Measurements from ENCODE around the gene PLBD2.
A peak's percentile ranks its signal among the peaks of the same experiment; 100 is the strongest.

PLBD2 gene

DNA sequence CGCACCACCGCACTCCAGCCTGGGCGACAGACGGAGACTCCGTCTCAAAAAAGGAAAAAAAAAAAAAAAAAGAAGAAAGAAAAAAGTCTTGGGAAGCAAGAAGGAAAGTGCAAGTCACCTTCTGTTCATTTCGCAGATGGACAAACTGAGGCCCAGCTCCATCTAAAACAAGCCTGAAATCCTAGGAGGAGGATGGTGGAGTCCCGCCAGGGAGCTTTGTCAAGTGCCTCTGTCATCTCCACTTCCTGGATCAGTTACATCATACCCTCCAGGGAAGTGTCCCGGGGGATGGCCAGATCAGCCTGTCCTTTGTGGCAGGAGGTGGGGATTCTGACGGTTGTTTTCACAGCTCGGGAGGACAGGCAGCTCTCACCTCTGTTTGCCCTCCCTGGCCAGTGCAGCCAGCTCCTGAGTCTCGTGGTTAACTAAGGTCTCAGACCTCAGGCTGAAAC is 55.1 kb downstream of the PLBD2 start:
- Histone ChIP-seq H3K27ac (no peak overlapping the region), H3K36me3 (no peaks in the 10 kb centered on the region)

DNA sequence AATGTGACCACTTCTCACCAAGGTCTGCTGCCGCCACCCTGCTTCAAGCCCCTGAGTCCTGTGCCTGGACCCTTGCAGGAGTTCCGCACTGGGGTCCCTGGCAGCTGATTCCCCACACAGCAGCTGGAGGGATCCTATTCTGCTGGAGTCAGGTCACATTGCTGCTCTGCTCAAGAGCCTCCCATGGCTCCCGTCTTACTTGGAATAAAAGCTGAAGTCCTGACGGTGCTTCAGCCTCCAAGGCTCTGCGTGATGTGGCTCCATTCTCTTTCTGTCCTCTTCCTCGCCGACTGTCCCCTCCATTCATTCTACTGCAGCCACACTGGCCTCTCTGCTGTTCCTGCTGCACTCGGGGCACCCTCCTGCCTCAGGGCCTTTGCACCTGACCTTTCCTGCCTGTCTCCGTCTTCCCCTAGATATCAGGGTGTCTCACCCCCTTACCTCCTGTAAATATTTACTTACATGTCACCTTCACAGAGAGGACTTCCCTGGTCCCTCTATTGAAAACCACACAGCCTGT is 56.2 kb downstream of the PLBD2 start:
- H3K27ac ChIP-seq: no peak overlapping the region
- no peak overlapping the region for H3K4me3 ChIP-seq (ENCODE audit: low read depth, low read length)
- DNase-seq: no peak
- H3K27me3 ChIP-seq (ENCODE audit: insufficient read depth, low read depth, severe bottlenecking): no peaks in the 10 kb centered on the region
- TF ChIP-seq, protein P1, sequence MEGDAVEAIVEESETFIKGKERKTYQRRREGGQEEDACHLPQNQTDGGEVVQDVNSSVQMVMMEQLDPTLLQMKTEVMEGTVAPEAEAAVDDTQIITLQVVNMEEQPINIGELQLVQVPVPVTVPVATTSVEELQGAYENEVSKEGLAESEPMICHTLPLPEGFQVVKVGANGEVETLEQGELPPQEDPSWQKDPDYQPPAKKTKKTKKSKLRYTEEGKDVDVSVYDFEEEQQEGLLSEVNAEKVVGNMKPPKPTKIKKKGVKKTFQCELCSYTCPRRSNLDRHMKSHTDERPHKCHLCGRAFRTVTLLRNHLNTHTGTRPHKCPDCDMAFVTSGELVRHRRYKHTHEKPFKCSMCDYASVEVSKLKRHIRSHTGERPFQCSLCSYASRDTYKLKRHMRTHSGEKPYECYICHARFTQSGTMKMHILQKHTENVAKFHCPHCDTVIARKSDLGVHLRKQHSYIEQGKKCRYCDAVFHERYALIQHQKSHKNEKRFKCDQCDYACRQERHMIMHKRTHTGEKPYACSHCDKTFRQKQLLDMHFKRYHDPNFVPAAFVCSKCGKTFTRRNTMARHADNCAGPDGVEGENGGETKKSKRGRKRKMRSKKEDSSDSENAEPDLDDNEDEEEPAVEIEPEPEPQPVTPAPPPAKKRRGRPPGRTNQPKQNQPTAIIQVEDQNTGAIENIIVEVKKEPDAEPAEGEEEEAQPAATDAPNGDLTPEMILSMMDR (IDR thresholded peaks at IDR 0.05; ENCODE audit: low read depth, low read length): no peak
- peaks cover 2% of the 10 kb centered on the region for H3K9me3 ChIP-seq (ENCODE audit: severe bottlenecking)
- H3K36me3 ChIP-seq: no peaks in the 10 kb centered on the region

More for the DNA sequence above, 55.1 kb downstream of the PLBD2 start:
- DNase-seq: no peak
- Histone ChIP-seq H3K27me3 (ENCODE audit: insufficient read depth, low read depth, severe bottlenecking) (no peaks in the 10 kb centered on the region), H3K4me3 (ENCODE audit: low read depth, low read length) (no peak overlapping the region), H3K9me3 (ENCODE audit: severe bottlenecking) (peaks cover 2% of the 10 kb centered on the region)
- TF ChIP-seq, protein P1 (IDR thresholded peaks at IDR 0.05; ENCODE audit: low read depth, low read length): no peak

DNA sequence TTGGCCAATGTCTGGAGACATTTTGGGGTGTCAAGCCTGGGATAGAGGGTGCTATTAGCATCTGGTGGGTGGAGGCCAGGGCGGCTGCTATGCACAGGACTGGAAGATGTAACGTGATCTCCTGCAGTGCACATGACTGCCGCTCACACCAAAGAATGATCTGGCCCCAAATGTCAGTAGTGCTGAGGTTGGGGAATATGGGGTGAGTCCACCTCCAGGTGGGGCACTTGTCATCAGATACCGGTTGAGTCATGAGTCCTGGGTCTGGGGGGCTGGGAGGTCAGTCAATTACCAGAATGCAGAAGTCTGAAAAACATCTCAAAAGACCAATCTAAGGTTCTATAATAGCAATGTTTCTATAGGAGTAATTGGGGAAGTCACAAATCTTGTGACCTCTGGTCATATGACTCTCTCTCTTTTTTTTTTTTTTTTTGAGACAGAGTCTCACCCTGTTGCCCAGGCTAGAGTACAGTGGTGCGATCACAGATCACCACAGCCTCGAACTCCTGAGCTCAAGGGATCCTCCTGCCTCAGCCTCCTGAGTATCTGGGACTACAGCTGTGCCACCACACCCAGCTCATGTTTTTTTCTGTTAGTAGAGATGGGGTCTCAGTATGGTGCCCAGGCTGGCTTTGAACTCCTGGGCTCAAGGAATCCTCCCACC is 57.8 kb downstream of the PLBD2 start:
- H3K9me3 ChIP-seq (ENCODE audit: severe bottlenecking): peaks cover 2% of the 10 kb centered on the region
- H3K36me3 ChIP-seq: no peaks in the 10 kb centered on the region
- TF ChIP-seq, protein P1 (IDR thresholded peaks at IDR 0.05; ENCODE audit: low read depth, low read length): no peak
- no peak for DNase-seq
- H3K27me3 ChIP-seq (ENCODE audit: insufficient read depth, low read depth, severe bottlenecking): no peaks in the 10 kb centered on the region
- no peak overlapping the region for H3K27ac ChIP-seq
- no peak overlapping the region for H3K4me3 ChIP-seq (ENCODE audit: low read depth, low read length)

DNA sequence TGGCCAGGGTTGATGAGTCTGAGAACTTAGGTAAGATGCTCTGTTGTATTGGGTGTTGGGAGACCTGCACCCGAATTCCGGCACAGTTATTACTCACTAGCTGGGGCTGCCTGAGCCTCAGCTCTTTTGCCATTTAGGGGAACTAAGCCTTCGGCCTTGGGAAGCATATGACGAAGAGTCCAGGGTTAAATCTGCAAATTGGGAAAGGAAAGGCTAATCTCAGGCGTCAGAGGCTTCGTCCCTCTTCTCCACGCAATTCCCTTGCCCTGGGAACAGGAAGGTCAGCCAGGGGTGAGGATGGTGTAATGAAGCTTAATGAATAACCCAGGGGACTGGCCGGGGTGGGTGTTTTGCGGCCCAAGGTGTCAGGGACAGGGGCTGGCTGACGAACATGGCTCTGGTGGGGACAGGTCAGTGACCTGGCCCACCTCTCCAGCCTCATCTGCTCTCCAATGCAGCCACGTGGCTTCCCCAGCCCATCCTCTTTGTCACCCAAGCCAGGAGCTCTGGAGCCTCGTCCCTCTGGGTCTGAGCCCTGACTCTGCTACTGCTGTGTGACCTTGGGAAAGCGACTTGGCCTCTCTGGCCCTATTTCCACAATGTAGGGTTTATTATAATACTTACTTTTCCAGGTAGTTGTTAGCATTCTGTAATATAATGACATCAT is 60.0 kb downstream of the PLBD2 start:
- Histone ChIP-seq H3K36me3 (no peaks in the 10 kb centered on the region), H3K9me3 (ENCODE audit: severe bottlenecking) (peaks cover 2% of the 10 kb centered on the region), H3K4me3 (ENCODE audit: low read depth, low read length) (no peak overlapping the region), H3K27ac (peak overlapping the region; percentile 62), H3K27me3 (ENCODE audit: insufficient read depth, low read depth, severe bottlenecking) (no peaks in the 10 kb centered on the region)
- peak; percentile 36 for DNase-seq
- TF ChIP-seq, protein P1 (IDR thresholded peaks at IDR 0.05; ENCODE audit: low read depth, low read length): no peak

DNA sequence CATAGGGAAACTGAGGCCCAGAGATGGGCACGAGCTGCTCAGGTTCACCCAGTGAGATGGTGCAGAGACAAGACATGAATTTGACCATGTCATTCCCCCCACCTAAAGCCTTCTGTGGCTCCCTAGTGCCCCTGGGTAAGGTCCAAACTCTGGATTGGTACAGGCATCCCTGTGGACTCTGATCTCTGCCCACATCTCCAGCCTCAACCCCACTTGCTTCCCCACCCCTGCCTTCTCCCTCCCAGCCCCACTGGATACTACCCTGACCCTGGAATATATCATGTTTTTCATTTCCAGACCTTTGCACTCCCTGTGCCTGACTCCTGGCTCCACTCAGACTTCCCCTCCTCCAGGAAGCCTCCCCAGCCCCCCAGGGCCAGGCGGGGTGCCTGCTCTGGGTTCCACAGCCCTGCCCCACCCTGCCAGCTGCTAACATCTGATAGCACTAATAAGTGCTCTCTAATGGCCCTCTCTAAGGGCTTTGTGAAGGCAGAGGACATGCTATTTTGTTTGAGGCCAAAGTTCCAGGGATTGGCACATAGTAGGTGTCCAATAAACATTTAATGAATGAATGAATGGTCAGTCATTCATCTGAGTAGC is 62.7 kb downstream of the PLBD2 start:
- Histone ChIP-seq H3K27me3 (ENCODE audit: insufficient read depth, low read depth, severe bottlenecking) (no peaks in the 10 kb centered on the region), H3K36me3 (no peaks in the 10 kb centered on the region; the same call in 1 of the 2 replicates), H3K9me3 (ENCODE audit: severe bottlenecking) (no peaks in the 10 kb centered on the region), H3K4me3 (ENCODE audit: low read depth, low read length) (no peak overlapping the region), H3K27ac (no peak overlapping the region)
- TF ChIP-seq, protein P1 (IDR thresholded peaks at IDR 0.05; ENCODE audit: low read depth, low read length): no peak
- DNase-seq: no peak

Data from WERI-Rb-1 (cell line).